Fibroblast of skin of abdomen (primary cell): ENCODE measurements around the gene GPR157. TPM values are rescaled to one million over a fixed set of nuclear protein-coding genes. Genes with fewer than 3 reads are reported as not detected.
"Not testable (repeated sequence)": the region's sequence is repeated elsewhere in the genome, so short reads cannot be mapped to it uniquely, and the experiment has no call there.

ENCODE experiments used
- DNase-seq: peaks from one replicate; pipeline ENCODE4 v3.0.0-alpha.2; 2013
- polyA plus RNA-seq, 2 experiments: library from polyadenylated mRNA; unstranded; fragments of 120-200 nt; gene quantifications; one replicate each; pipeline ENCODE4 v1.2.1, GENCODE V29; 2013; ENCODE audit not compliant: insufficient read length in 2 of 2

The GPR157 gene
- 1.9 TPM for polyA plus RNA-seq (2013, experiment 1 of 2; ENCODE audit: insufficient read length)
- polyA plus RNA-seq (2013, experiment 2 of 2; ENCODE audit: insufficient read length): 1.4 TPM

- peak; percentile 71 for DNase-seq
Measured at GRCh38 chr1:9128520-9129265, at the start of gene GPR157. Gene GPR157, minus strand, starts transcription at chr1:9129102. Its CDS starts 75 bp downstream, at chr1:9129027.

GRCh38 chr1:9174762-9175161 is 45.9 kb upstream of the GPR157 start:
- no peak for DNase-seq

GRCh38 chr1:9174243-9174642 is 45.3 kb upstream of the GPR157 start:
- no peak for DNase-seq

GRCh38 chr1:9169601-9170137 is 40.8 kb upstream of the GPR157 start:
- no peak for DNase-seq

- DNase-seq: no peak
Measured at GRCh38 chr1:9167638-9168037, 38.7 kb upstream of the GPR157 start.

GRCh38 chr1:9166289-9167235 is 37.7 kb upstream of the GPR157 start:
- DNase-seq: peak; percentile 78

GRCh38 chr1:9165396-9165795 is 36.5 kb upstream of the GPR157 start:
- DNase-seq: no peak

- DNase-seq: no peak
Measured at GRCh38 chr1:9164919-9165318, 36.0 kb upstream of the GPR157 start.

- DNase-seq: peak; percentile 57
Measured at GRCh38 chr1:9164532-9164900, 35.6 kb upstream of the GPR157 start.

GRCh38 chr1:9161963-9162362 is 33.1 kb upstream of the GPR157 start:
- no peak for DNase-seq

- DNase-seq: no peak
Measured at GRCh38 chr1:9161342-9161741, 32.4 kb upstream of the GPR157 start.

- no peak for DNase-seq
Measured at GRCh38 chr1:9160079-9160717, 31.3 kb upstream of the GPR157 start.

GRCh38 chr1:9155879-9156278 is 27.0 kb upstream of the GPR157 start:
- DNase-seq: no peak

- DNase-seq: not testable (repeated sequence)
Measured at GRCh38 chr1:9155405-9155804, 26.5 kb upstream of the GPR157 start.

- DNase-seq: no peak
Measured at GRCh38 chr1:9153152-9153551, 24.2 kb upstream of the GPR157 start.

- no peak for DNase-seq
Measured at GRCh38 chr1:9152535-9152934, 23.6 kb upstream of the GPR157 start.

- DNase-seq: peak; percentile 72
Measured at GRCh38 chr1:9151328-9151860, 22.5 kb upstream of the GPR157 start.

GRCh38 chr1:9150582-9151327 is 21.9 kb upstream of the GPR157 start:
- peak; percentile 33 for DNase-seq

- DNase-seq: no peak
Measured at GRCh38 chr1:9149837-9150581, 21.1 kb upstream of the GPR157 start.

GRCh38 chr1:9149151-9149550 is 20.2 kb upstream of the GPR157 start:
- DNase-seq: no peak

- DNase-seq: no peak
Measured at GRCh38 chr1:9146156-9146555, 17.3 kb upstream of the GPR157 start.
